Measurements from ENCODE around the gene SEMA3A. TPM values are rescaled to one million over a fixed set of nuclear protein-coding genes. Genes with fewer than 3 reads are reported as not detected.

SEMA3A gene
- total and polyA plus RNA-seq, 2 of the 13 experiments (the other 11 are each of a cell fraction or from before 2014, with no cell fraction given): 0.29 to 1.2 TPM

- TF ChIP-seq ATF2 (CRISPR knock-in tag; IDR thresholded peaks at IDR 0.05): no peak
- TF ChIP-seq FOXA3 (CRISPR knock-in tag; IDR thresholded peaks at IDR 0.05): peak; percentile 23; the same call in 1 of the 2 replicates
- TF ChIP-seq HNF1A (IDR thresholded peaks at IDR 0.05; ENCODE audit: low read depth): no peak
- TF ChIP-seq HNF1A (CRISPR knock-in tag; IDR thresholded peaks at IDR 0.05; ENCODE audit: borderline replicate concordance): no peak
- no peak for TF ChIP-seq PRDM15 (CRISPR knock-in tag; IDR thresholded peaks at IDR 0.05)
- TF ChIP-seq MATR3 (CRISPR knock-in tag; IDR thresholded peaks at IDR 0.05): no peak
- no peak for TF ChIP-seq TAF1 (CRISPR knock-in tag; IDR thresholded peaks at IDR 0.05)
- TF ChIP-seq KLF12 (CRISPR knock-in tag; IDR thresholded peaks at IDR 0.05; ENCODE audit: borderline replicate concordance): no peak
- TF ChIP-seq XRCC5 (optimal IDR thresholded peaks at IDR 0.05; ENCODE audit: low read length): no peak
- TF ChIP-seq ATF5 (CRISPR knock-in tag; IDR thresholded peaks at IDR 0.05; ENCODE audit: low read depth): no peak
- no peak for TF ChIP-seq RORA (CRISPR knock-in tag; IDR thresholded peaks at IDR 0.05)
- no peak for TF ChIP-seq ZNF891 (CRISPR knock-in tag; IDR thresholded peaks at IDR 0.05)
- no peak for TF ChIP-seq ZBTB8A (CRISPR knock-in tag; IDR thresholded peaks at IDR 0.05; ENCODE audit: borderline replicate concordance, low read depth)
- no peak for TF ChIP-seq CTCF (CRISPR knock-in tag; IDR thresholded peaks at IDR 0.05)
- TF ChIP-seq U2AF1 (optimal IDR thresholded peaks at IDR 0.05; ENCODE audit: low read depth, low read length): no peak
- TF ChIP-seq YEATS4 (CRISPR knock-in tag; IDR thresholded peaks at IDR 0.05; ENCODE audit: borderline replicate concordance): no peak; the same call in 1 of the 2 replicates
- no peak for TF ChIP-seq KMT2A (CRISPR knock-in tag; IDR thresholded peaks at IDR 0.05)
- TF ChIP-seq FOSL2 (CRISPR knock-in tag; IDR thresholded peaks at IDR 0.05): no peak
Measured at GRCh38 chr7:84040355-84040754, 154.2 kb downstream of the SEMA3A start (continued).
